HG03432 (cell line): ENCODE results near the gene PPCDC.

Source experiments
- ATAC-seq: cut with Tn5 transposase; IDR thresholded peaks from one replicate; pipeline ENCODE4 v1.9.1; 2021; ENCODE audit warnings: mild to moderate bottlenecking, moderate library complexity; ENCODE audit not compliant: unreplicated experiment

Gene PPCDC

DNA sequence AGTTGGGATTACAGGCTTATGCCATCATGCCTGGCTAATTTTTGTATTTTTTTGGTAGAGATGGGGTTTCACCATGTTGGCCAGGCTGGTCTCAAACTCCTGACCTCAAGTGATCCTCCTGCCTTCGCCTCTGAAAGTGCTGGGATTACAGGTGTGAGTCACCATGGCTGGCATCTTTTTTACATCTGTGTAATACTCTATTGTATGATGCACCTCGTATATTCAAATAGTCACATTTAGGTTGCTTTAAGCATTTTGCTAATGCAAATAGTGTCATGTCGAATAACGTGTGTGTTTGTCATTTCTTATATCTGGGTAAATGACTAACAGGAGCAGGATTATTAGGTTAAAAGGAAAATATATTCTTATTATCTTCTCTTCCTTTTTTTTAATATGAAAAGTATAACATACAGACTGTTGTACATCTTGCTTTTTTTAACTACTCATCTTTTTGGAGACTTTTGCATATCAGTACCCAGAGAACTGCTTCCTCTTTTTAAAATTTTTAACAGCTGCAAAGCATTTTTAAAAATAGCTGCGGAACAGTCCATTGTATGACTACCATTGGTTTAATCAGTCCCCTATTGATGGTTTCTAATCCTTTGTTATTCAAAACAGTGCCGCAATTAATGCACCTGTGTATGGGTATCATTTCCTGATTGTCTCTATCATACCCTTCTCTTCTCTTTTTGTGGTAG, 14.6 kb upstream of the PPCDC start:
- peak; percentile 70 for ATAC-seq

DNA sequence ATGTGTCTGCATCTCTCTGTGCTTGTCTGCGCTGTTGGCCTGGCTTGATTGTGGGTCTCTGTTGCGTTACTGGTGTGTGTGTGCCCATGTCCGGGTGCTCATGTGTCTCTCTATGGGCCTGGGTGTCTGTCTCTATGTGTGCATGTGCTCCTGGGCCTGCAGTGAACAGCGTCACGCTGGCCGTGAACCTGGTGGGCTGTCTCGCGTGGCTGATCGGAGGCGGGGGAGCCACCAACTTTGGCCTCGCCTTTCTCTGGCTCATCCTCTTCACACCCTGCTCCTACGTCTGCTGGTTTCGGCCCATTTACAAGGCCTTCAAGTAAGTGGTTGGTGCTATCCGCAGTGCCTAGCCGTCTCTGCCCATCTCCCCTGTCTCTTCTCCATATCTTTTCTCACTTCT, 7.0 kb upstream of the PPCDC start:
- no peak for ATAC-seq

- no peak for ATAC-seq
Measured at GRCh38 chr15:75019916-75020315, 3.5 kb upstream of the PPCDC start.

GRCh38 chr15:75021341-75021740, 2.0 kb upstream of the PPCDC start:
- no peak for ATAC-seq

- ATAC-seq, result no peak
Measured at GRCh38 chr15:75022783-75023180, 608 bp upstream of the PPCDC start.

DNA sequence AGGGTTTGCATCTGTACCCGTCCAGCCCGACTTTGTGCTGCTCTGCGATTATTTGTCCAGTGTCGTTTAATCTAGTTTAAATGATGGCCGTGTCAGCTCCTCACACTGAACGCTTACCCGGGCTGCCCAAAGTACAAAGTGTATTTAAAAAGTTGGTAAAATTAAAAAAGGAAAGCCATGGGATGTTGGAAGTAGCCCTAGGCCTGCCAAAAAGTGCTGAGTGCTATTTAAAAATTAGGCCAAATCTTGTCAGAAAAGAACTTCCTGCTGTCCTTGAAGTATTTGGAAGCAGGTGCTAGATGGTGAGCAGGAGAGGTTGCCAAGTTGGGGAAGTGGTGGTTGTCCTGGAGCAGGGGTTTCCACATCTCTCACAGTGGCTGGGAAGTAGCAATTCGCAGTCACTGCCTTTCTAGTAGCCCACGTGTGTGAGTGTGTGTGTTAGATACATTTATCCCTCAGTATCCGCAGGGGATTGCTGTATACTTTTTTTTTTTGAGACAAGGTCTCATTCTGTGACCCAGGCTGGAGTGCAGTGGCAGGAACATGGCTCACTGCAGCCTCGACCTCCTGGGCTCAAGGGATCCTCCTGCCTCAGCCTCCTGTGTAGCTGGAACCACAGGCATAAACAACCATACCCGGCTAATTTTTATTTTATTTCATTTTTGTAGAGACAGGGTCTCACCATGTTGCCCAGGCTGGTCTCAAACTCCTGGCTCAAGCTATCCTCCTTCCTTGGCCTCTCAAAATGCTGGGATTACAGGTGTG, 664 bp downstream of the PPCDC start:
- no peak for ATAC-seq

DNA sequence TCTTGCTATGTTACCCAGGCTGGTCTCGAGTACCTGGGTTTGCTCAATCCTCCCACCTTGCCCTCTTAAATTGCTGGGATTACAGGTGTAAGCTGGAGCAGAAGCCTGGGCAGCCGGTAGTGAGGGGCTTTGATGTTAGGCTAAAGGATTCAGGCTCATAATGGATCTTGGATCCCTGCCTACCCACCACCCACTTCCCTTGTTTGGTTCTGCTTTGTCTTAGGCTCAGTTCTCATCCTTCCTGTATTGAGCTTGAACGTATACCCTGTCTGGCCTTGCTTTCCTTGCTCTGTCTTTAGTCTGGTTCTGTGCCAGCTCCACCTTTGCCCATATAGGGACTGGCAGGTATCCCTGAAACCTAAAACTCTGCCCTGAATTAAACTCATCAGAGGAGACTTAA, 1.7 kb downstream of the PPCDC start:
- no peak for ATAC-seq

DNA sequence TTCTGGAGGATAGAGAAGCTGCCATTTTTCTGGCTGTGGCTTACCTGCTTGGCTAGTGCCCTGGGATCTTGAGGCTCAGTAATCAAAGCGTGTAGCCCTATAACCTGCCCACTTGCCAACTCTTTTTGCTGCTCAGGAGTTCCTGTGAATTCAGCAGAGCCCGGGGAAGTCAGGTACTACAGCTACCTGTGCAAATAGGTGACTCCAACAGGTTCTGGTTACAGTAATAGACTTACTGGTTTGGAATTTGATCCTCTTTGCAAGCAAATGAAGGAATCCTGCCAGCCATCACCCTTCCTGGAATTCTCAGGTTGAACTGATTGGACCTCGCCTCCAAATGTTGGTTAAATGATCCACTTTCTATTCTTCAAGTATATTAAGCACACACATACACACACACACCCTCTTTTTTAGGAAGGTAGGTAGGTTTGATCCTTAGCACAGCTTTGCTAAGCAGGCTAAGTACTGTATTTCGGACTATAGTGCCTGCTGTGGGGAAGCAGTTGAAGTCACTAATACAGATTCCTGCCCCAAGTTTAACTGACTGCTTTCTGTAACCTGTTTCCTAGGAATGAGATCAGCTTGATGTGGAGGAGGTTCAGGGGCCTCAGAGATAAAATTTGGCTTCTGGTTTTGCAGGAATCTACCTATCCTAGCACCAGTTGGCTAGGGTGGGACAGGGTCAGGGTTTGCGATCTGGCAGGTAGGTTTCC, 2.3 kb downstream of the PPCDC start:
- ATAC-seq, result no peak

DNA sequence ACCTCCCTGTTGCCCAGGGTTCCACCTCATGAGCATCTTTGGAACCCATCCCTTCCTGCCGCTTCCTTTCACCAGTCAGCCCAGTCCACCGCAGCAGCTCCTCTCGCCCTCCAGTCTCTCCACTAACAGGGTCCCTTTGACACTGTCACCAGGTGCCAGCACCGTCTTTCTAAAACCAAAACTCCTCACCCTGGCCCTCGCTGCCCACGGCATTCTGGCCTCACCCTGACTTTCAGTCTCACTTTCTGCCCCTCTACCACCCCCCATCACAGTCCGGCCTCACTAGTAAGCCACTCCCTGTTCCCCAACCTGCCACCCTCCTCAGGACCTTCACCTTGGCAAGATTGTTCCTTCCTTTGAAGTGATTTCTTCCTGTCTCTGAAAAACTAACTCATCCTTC, 4.2 kb downstream of the PPCDC start:
- ATAC-seq, result no peak

DNA sequence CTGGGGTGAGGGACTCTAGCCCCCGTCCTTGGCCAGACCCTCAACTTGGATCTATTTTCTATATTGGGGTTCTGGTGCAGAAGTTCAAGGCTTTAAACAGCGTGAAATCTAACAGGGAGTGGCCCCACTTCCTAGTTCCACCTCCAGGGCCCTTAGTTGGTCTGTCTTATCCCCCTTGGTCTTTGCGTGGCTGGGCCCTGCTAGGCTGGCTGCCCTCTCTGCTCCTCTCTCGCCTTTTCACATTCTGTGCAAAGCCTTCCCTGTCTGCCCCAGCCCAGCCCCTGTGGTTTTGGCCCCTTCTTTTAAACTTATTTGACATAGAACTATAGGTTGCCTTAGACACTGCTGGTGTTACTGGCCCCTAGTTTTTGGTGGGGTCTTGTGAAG, 5.6 kb downstream of the PPCDC start:
- ATAC-seq, result peak; percentile 21

- peak; percentile 66 for ATAC-seq
Measured at GRCh38 chr15:75029378-75030022, 6.1 kb downstream of the PPCDC start.

DNA sequence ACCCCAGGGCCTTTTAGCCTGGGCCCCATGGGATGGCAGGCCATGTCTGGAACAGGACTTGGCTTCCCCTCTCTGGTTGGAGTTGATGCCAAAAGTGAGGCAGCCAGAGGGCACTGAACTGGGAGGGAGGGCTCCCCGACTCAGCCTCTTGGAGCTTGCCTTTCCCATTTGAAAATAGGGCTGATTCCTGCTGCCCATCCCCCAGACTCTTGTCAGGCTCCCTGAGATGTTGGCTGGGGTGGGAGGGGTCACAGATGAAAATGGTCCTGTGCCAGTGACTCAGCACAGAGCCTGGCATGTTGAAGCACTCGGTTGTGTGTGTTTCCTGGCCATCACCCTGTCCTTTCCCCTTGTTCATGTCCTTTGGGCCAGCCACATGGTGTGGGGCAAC, 6.6 kb downstream of the PPCDC start:
- no peak for ATAC-seq

DNA sequence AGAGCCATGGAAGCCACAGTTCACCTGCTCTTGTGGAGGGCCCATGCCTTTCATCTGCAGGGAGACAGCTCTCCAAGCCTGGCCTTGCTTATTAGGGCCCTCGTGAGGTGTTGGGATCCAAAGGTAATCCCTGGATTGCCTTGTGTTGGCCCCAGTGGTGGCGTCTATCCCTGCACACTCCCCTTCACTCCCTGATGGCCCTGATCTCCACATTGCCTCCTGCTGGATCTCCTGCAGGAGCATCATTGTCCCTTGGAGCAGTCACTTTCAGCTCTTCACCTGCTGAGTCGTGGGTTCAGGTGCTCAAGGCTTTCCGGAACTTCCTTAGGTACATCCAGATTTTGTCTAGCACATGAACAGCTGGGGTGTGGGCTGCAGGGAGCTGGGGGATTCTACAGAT, 7.0 kb downstream of the PPCDC start:
- ATAC-seq, result no peak

DNA sequence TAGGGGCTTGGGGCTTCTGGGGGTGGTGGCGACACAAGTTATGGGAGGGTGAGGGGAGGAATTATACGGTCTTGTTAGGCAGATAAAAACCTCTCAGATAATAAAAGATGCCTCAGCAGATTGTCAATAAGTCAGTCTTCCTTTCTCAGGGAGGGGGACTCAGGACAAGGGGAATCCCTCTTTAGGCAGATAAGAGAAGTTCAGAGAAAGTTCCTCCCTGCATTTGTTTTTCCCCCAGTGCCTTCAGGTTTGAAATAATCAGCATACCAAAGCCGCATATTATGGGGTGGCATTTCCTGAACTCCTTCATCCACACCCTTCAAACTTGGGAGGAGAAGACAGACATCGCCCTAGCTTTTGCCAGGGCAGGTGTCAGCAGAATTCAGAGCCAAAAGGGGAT, 8.5 kb downstream of the PPCDC start:
- ATAC-seq, result no peak

DNA sequence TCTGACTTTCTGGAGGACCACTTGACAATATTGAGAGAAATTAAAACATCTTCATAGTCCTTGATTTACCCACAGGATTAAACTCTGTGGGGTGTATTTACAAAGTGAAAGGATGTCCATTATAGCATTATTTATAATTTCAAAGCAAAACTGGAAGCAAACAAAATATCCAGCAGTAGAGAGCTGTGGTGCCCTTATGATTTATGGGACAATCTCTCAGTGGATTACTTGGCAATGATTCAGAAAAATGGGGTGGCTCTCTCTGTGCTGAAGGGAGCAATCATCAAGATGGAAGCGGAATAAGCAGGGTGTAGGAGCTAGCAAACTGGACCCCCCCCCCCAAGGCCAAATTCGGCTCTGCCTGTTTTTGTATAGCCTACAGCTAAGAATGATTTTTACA, 9.0 kb downstream of the PPCDC start:
- no peak for ATAC-seq

- ATAC-seq, result no peak
Measured at GRCh38 chr15:75033809-75034208, 10.4 kb downstream of the PPCDC start.

GRCh38 chr15:75034615-75035014, 11.2 kb downstream of the PPCDC start:
- ATAC-seq, result no peak

- ATAC-seq, result no peak
Measured at GRCh38 chr15:75036212-75036616, 12.8 kb downstream of the PPCDC start.

DNA sequence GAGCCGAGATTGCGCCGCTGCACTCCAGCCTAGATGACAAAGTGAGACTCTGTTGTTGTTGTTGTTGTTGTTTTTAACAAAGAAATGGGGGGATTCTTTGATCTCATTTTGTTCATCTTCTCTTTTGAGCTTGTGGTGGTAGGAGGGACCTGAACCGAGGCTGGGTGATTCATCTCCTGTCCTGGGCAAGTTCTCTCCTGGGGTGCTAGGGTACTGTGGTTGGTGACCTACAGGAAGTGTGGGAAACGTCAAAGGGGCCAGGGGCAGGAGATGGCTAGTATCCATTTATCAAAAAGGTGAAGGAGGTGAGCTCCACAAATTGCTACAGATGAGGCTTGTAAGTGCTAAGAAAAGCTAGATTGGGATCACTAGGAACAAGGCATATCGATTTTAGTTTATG, 14.3 kb downstream of the PPCDC start:
- ATAC-seq, result no peak

DNA sequence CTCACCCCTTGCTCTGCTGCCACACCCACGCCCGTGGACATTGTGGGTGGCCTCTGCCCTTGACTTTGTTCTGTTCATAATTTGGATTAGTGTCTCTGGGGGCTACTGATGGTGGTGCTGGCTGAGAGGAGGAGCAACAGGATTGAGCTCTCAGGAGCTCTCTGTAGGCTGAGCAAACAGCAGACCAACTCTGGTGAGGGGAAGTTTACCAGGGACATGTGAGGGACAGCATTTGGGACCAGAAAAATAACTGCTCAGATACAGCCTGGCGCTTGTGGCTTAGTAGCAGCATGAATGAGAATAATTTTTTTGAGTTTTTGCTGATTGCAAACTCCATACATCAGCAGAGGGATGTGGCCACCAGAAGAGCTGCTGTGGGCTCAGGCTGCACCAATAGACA, 14.8 kb downstream of the PPCDC start:
- no peak for ATAC-seq

DNA sequence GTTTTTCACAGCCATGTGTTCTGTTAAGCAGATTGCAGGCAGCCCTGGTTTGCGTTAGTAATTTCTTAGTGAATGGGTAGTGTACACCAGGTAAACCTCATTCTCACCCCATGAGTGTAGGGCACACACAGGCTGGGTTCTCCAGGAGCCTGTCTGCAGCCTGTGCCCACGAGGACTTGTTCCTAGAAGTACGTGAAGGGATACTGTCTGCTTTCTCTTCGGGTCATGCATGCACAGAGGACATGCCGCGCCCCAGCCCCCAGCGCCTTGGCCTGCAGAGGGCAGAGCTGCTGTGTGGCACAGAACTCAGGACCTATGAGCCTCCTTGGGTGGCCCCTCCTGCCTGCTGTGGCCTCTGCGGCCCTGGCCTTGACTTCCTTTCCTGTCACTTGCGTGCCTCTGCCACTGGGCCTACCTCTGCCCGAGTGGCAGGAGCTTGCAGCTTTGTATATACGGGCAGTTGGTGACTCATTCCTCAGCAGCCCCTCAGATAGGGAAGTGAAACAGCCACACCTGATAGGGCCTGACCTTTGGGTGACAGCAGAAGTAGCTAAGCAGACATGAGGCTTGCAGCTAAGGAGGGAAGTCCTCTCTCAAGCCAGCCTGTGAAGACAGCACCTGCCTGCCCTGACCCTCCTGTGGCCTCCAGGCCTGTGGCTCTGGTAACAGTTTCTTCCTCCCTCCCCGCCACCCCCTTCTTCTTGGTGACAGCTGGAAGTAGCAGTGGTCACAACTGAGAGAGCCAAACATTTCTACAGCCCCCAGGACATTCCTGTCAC, 19.5 kb downstream of the PPCDC start:
- ATAC-seq, result peak; percentile 72
